ENCODE results near the gene HIVEP3.

Gene HIVEP3

GRCh38 chr1:41504114-41505035 is 414.3 kb downstream of the HIVEP3 start:
- Histone ChIP-seq H4K20me1 (ENCODE audit: insufficient read depth, low read length) (no peaks in the 10 kb centered on the region), H3K4me2 (ENCODE audit: low read depth, low read length) (no peak overlapping the region), H3F3A (ENCODE audit: insufficient read depth, low read length) (0 out of 2 replicates have a peak, but pooled peaks cover 6% of the 10 kb centered on the region), H3K9me2 (replicated peaks; ENCODE audit: insufficient read depth, low read length) (no peaks in the 10 kb centered on the region), H3K9ac (ENCODE audit: low read length) (no peak overlapping the region), H3K4me1 (ENCODE audit: low read length) (peaks cover 18% of the 10 kb centered on the region), H3K79me2 (ENCODE audit: low read length) (no peaks in the 10 kb centered on the region), H3K27ac (ENCODE audit: low read length) (peak overlapping the region; percentile 32; the same call in 1 of the 2 replicates), H3K9me3 (replicated peaks; ENCODE audit: insufficient read depth, low read length) (no peaks in the 10 kb centered on the region), H2AFZ (ENCODE audit: low read length) (no peak overlapping the region), H3K4me3 (ENCODE audit: low read length) (no peak overlapping the region), H3K36me3 (replicated peaks; ENCODE audit: insufficient read depth, low read length) (no peaks in the 10 kb centered on the region), H3K27me3 (replicated peaks; ENCODE audit: insufficient read depth, low read length) (no peaks in the 10 kb centered on the region)
- TF ChIP-seq EZH2 (optimal IDR thresholded peaks at IDR 0.05; ENCODE audit: low read depth, low read length) (no peak), CTCF (IDR thresholded peaks at IDR 0.05; ENCODE audit: low read length) (no peak), EZH2phosphoT487 (IDR thresholded peaks at IDR 0.05; ENCODE audit: low read length) (no peak)
- peak; percentile 66 for DNase-seq

- no peak for DNase-seq
- no peak for TF ChIP-seq EZH2 (optimal IDR thresholded peaks at IDR 0.05; ENCODE audit: low read depth, low read length)
- TF ChIP-seq CTCF (IDR thresholded peaks at IDR 0.05; ENCODE audit: low read length), result peak; percentile 13; the same call in 1 of the 2 replicates
- TF ChIP-seq EZH2phosphoT487 (IDR thresholded peaks at IDR 0.05; ENCODE audit: low read length), result no peak
- H4K20me1 ChIP-seq (ENCODE audit: insufficient read depth, low read length), result no peaks in the 10 kb centered on the region
- H3K36me3 ChIP-seq (replicated peaks; ENCODE audit: insufficient read depth, low read length), result no peaks in the 10 kb centered on the region
- no peaks in the 10 kb centered on the region for H3K9me2 ChIP-seq (replicated peaks; ENCODE audit: insufficient read depth, low read length)
- H3K4me3 ChIP-seq (ENCODE audit: low read length), result no peak overlapping the region
- H3K27ac ChIP-seq (ENCODE audit: low read length), result peak overlapping the region; percentile 32; the same call in 1 of the 2 replicates
- H3K27me3 ChIP-seq (replicated peaks; ENCODE audit: insufficient read depth, low read length), result no peaks in the 10 kb centered on the region
- no peaks in the 10 kb centered on the region for H3K9me3 ChIP-seq (replicated peaks; ENCODE audit: insufficient read depth, low read length)
- H3K79me2 ChIP-seq (ENCODE audit: low read length), result no peaks in the 10 kb centered on the region
- no peak overlapping the region for H2AFZ ChIP-seq (ENCODE audit: low read length)
- H3K9ac ChIP-seq (ENCODE audit: low read length), result no peak overlapping the region
- peaks cover 21% of the 10 kb centered on the region for H3K4me1 ChIP-seq (ENCODE audit: low read length)
- H3F3A ChIP-seq (ENCODE audit: insufficient read depth, low read length), result 0 out of 2 replicates have a peak, but pooled peaks cover 6% of the 10 kb centered on the region
- H3K4me2 ChIP-seq (ENCODE audit: low read depth, low read length), result no peak overlapping the region
Measured at GRCh38 chr1:41503538-41504113, 415.1 kb downstream of the HIVEP3 start.

- Histone ChIP-seq H3K27ac (ENCODE audit: low read length) (no peak overlapping the region), H3K36me3 (replicated peaks; ENCODE audit: insufficient read depth, low read length) (no peaks in the 10 kb centered on the region), H3K27me3 (replicated peaks; ENCODE audit: insufficient read depth, low read length) (no peaks in the 10 kb centered on the region), H2AFZ (ENCODE audit: low read length) (no peak overlapping the region), H3K4me2 (ENCODE audit: low read depth, low read length) (no peak overlapping the region), H3K9ac (ENCODE audit: low read length) (no peak overlapping the region), H3K79me2 (ENCODE audit: low read length) (no peaks in the 10 kb centered on the region), H3K9me2 (replicated peaks; ENCODE audit: insufficient read depth, low read length) (no peaks in the 10 kb centered on the region), H3F3A (ENCODE audit: insufficient read depth, low read length) (0 out of 2 replicates have a peak, but pooled peaks cover 6% of the 10 kb centered on the region), H3K4me3 (ENCODE audit: low read length) (no peak overlapping the region), H3K4me1 (ENCODE audit: low read length) (peaks cover 26% of the 10 kb centered on the region), H3K9me3 (replicated peaks; ENCODE audit: insufficient read depth, low read length) (no peaks in the 10 kb centered on the region), H4K20me1 (ENCODE audit: insufficient read depth, low read length) (no peaks in the 10 kb centered on the region)
- no peak for DNase-seq
- TF ChIP-seq EZH2phosphoT487 (IDR thresholded peaks at IDR 0.05; ENCODE audit: low read length) (no peak), CTCF (IDR thresholded peaks at IDR 0.05; ENCODE audit: low read length) (no peak), EZH2 (optimal IDR thresholded peaks at IDR 0.05; ENCODE audit: low read depth, low read length) (no peak)
Measured at GRCh38 chr1:41502912-41503311, 415.8 kb downstream of the HIVEP3 start.
